ENCODE results near the gene ITPRIPL2. TPM values are rescaled to one million over a fixed set of nuclear protein-coding genes. Genes with fewer than 3 reads are reported as not detected.

Gene ITPRIPL2
- total and polyA plus RNA-seq, 3 donors from 2014 or later = 8.5 to 24.6 (median 15.7) TPM

DNA sequence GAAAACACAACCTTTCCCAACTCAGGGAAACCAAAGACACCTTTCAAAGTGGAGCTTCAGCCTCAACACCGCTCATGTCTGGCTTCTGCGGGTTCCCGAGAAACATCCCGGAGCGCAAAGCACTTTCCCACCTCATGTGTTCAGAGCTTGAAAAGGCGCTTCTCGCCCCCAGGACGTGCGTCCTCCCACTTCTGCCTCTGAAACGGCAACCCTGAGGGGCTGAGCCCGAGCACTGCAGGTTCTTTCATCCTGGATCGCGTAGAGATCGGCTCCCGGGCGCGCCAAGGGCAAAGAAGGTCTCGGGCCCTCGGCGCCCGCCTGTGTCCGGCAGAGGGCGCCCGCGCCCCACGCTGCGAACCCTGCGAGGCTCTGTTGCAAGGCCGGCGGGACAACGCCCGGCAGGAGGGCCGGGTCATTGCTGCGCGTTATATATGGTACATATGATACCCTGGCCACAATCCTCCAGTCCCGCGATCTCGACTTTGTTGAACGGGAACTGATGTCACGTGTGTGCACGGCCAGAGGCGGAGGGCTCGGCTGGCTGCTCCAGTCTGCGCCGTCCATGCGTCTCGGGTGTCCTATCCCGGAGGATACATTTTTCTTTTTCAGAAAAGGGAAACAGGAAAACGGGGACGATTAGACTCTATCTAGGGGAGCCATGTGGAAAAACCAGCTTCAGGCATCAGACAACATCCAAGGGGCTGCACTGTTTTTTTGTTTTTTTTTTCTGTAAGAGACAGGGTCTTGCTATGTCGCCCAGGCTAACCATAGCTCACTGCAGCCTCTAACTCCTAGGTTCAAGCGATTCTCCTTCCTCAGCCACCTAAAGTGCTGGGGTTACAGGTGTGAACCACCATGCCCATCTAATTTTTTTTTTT is 27.2 kb upstream of the ITPRIPL2 start:
- intact Hi-C loops (cut with DNase I; ENCODE audit: low total_unique reads) = loop anchor here (5.0 to 10.0 kb wide), 2 partner anchors 78 to 291 kb away; partner anchors contain the start of gene SYT17
- H3K4me1 ChIP-seq = peaks cover 8% of the 10 kb centered on the region
- TF ChIP-seq POLR2A (IDR thresholded peaks at IDR 0.05) = no peak
- TF ChIP-seq, protein P1, sequence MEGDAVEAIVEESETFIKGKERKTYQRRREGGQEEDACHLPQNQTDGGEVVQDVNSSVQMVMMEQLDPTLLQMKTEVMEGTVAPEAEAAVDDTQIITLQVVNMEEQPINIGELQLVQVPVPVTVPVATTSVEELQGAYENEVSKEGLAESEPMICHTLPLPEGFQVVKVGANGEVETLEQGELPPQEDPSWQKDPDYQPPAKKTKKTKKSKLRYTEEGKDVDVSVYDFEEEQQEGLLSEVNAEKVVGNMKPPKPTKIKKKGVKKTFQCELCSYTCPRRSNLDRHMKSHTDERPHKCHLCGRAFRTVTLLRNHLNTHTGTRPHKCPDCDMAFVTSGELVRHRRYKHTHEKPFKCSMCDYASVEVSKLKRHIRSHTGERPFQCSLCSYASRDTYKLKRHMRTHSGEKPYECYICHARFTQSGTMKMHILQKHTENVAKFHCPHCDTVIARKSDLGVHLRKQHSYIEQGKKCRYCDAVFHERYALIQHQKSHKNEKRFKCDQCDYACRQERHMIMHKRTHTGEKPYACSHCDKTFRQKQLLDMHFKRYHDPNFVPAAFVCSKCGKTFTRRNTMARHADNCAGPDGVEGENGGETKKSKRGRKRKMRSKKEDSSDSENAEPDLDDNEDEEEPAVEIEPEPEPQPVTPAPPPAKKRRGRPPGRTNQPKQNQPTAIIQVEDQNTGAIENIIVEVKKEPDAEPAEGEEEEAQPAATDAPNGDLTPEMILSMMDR (IDR thresholded peaks at IDR 0.05) = peak; percentile 84 to 96 (median 93)
- 6 to 9% methylated on average over 22 to 52 of the region's 52 CpGs for WGBS, 2 donors
- H3K36me3 ChIP-seq (ENCODE audit: low read depth, missing control alignments) = no peaks in the 10 kb centered on the region
- no peak overlapping the region for H3K27ac ChIP-seq
- no peaks in the 10 kb centered on the region for H3K9me3 ChIP-seq
- DNase-seq = peak; percentile 88
- peak overlapping the region; percentile 19 to 43 for H3K4me3 ChIP-seq
- H3K27me3 ChIP-seq = no peaks in the 10 kb centered on the region

DNA sequence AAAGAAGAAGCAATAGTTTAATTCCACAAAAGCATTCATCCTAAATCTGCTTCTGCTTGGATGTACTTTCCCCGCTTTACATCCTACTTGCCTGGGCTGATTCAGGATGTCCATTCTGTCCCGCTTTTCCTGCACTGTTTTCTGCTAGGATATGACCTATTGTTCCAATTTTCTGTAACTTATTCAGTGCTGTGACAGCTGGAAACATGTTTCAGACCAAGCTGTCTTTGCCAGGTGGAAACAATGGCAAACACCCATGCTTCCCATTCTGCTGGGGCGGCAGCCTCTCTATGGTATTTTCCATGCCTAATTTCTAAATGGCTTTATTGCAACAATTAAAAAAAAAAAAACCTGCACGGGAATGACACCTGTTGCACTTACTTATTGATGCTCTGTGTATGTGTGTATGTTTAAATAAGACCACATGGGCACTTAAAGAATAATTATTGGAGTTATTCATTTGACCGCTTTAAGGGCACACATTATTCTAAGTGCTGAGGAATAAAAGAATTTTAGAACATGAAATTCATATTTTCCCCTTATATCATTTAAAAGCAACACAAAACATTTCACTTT is 25.3 kb upstream of the ITPRIPL2 start:
- Histone ChIP-seq H3K27ac (no peak overlapping the region), H3K9me3 (no peaks in the 10 kb centered on the region), H3K4me3 (no peak overlapping the region), H3K36me3 (ENCODE audit: low read depth, missing control alignments) (no peaks in the 10 kb centered on the region), H3K4me1 (peaks cover 8% of the 10 kb centered on the region), H3K27me3 (no peaks in the 10 kb centered on the region)
- intact Hi-C loops (cut with DNase I; ENCODE audit: low total_unique reads) = loop anchor here (5.0 to 10.0 kb wide), 2 partner anchors 76 to 289 kb away; partner anchors contain the start of gene SYT17
- DNase-seq = no peak
- TF ChIP-seq POLR2A (IDR thresholded peaks at IDR 0.05) = no peak
- TF ChIP-seq, protein P1 (IDR thresholded peaks at IDR 0.05) = no peak
- 78 to 87% methylated on average over 5 of the region's 5 CpGs for WGBS, 2 donors

DNA sequence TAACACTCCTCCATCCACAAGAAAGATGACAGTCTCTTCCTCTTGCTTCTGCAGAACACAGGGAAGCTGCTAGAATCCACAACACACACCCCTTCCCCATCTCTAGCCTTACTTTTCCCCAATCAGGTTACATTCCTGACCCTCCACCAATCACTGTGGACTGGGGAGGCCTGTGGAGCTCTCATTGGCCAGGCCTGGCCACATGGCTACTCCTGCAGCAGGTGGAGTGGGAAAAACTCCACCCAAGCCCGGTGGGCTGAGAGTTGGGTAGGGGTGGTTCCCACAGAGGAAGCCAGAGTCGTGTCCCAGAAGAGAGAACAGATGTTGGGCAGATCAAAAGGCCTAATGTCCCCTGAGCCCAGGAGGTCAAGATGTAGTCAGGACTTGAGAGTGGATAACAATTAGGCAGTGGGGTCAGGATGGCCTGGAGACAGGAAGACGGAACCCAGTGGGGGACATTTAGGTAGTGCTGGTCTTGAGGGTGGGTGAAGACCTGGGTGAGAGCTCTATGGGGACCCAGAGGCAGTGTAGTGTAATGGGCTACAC is 24.3 kb upstream of the ITPRIPL2 start:
- no peaks in the 10 kb centered on the region for H3K9me3 ChIP-seq
- TF ChIP-seq POLR2A (IDR thresholded peaks at IDR 0.05) = no peak
- TF ChIP-seq, protein P1 (IDR thresholded peaks at IDR 0.05) = no peak
- 75% methylated on average over 3 of the region's 3 CpGs for WGBS, 2 donors
- no peaks in the 10 kb centered on the region for H3K36me3 ChIP-seq (ENCODE audit: low read depth, missing control alignments)
- H3K4me1 ChIP-seq = peaks cover 8% of the 10 kb centered on the region
- no peaks in the 10 kb centered on the region for H3K27me3 ChIP-seq
- no peak overlapping the region for H3K27ac ChIP-seq
- DNase-seq = no peak
- intact Hi-C loops (cut with DNase I; ENCODE audit: low total_unique reads) = loop anchor here (5.0 to 10.0 kb wide), 2 partner anchors 75 to 288 kb away; partner anchors contain the start of gene SYT17
- H3K4me3 ChIP-seq = no peak overlapping the region

DNA sequence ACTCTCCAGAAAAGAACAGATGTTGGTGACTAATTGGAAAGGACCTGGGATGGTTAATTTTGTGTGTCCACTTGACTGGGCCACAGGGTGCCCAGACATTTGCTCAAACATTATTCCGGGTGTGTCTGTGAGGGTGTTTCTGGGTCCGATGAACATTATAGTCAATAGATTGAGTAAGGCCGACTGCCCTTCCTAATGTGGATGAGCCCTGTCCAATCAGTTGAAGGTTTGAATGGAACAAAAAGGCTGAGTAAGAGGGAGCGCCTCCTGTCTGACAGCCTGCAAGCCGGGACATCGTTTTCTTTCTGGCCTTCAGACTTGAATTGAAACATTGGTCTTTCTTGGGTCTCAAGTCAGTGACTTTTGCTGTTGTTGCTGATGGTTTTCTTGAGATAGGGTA is 22.8 kb upstream of the ITPRIPL2 start:
- no peaks in the 10 kb centered on the region for H3K9me3 ChIP-seq
- TF ChIP-seq, protein P1 (IDR thresholded peaks at IDR 0.05) = no peak
- no peak for TF ChIP-seq POLR2A (IDR thresholded peaks at IDR 0.05)
- DNase-seq = no peak
- no peak overlapping the region for H3K27ac ChIP-seq
- H3K4me3 ChIP-seq = no peak overlapping the region
- intact Hi-C loops (cut with DNase I; ENCODE audit: low total_unique reads) = no loop called here
- no peaks in the 10 kb centered on the region for H3K36me3 ChIP-seq (ENCODE audit: low read depth, missing control alignments)
- H3K4me1 ChIP-seq = peaks cover 5% of the 10 kb centered on the region
- H3K27me3 ChIP-seq = no peaks in the 10 kb centered on the region
- WGBS, 2 donors = 87 to 93% methylated on average over 6 of the region's 6 CpGs

Measured in testis (tissue), 3 donors.